NOMO-1 treated with dmso at 0.1 percent for 144 hours (cell line): Measurements from ENCODE around the gene LATS2.

Source experiments
- DNase-seq: peaks from one replicate; lab custom pipeline; 2025; ENCODE audit not compliant: unreplicated experiment; lab: John Stamatoyannopoulos, UW

The LATS2 gene

GRCh38 chr13:21061029-21061763 lies at the start of gene LATS2:
LATS2 (minus strand) TSS chr13:21061586; CDS start chr13:21046026, 15,560 bp downstream.
- DNase-seq: peak; percentile 87

DNA sequence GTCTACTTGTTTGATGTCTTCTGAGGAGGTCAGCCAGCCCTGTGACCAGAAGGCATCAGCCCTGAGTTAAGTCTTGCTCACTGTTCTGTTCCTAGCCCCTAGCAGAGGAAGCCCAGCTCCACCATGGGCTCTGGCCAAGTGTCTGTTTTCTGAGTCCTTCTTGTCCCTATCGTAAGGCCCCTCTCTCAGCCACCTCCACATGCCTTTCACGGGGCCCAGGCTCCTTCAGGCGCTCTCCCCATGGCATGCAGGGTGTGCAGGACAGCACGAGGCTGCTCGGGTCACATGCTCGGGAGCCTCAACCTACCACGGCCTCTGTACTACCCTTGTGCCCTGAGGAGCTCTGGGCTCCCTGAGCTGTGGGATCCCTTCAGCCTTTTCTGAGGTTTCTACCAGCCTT lies 47.8 kb upstream of the LATS2 start:
- DNase-seq: no peak

GRCh38 chr13:21106089-21106488 lies 44.7 kb upstream of the LATS2 start:
- DNase-seq: no peak

GRCh38 chr13:21104199-21105019 lies 43.0 kb upstream of the LATS2 start:
- DNase-seq: no peak

- DNase-seq: no peak
Observed at GRCh38 chr13:21101865-21102576, 40.6 kb upstream of the LATS2 start.

GRCh38 chr13:21100994-21101757 lies 39.8 kb upstream of the LATS2 start:
- no peak for DNase-seq

DNA sequence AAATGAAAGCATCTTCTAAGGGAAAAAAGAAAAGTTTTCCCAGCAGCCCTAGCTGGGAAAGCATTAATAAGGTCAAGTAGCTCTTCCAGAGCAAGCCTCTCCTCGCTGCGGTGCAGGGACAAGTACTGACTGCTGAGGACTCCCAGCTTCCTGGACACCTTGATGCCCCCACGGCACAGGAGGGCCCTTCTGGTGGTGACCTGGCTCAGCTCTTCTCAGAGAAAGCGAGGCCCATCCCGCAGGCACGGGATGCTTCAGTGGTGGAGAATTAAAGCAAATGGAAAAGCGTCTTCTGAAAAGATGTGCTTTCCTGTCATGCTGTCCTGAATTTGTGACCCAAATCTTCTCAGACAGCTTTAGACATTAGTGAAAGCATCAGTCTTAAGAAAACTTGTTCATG lies 38.8 kb upstream of the LATS2 start:
- DNase-seq: no peak

GRCh38 chr13:21095311-21095710 lies 33.9 kb upstream of the LATS2 start:
- DNase-seq: no peak

DNA sequence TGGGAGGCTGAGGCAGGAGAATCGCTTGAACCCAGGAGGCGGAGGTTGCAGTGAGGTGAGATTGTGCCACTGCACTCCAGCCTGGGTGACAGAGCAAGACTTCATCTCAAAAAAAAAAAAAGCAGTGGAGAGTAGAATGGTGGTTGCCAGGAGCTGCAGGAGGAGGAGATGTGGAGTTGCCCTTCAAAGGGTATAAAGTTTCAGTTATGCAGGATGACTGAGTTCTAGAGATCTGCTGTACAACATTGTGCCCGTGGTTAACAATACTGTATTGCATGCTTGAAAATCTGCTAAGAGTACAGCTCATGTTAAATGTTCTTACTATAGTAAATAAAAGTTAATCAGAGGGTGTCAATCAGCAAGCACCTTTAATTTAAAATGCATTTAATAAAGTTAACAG lies 28.4 kb upstream of the LATS2 start:
- no peak for DNase-seq

DNA sequence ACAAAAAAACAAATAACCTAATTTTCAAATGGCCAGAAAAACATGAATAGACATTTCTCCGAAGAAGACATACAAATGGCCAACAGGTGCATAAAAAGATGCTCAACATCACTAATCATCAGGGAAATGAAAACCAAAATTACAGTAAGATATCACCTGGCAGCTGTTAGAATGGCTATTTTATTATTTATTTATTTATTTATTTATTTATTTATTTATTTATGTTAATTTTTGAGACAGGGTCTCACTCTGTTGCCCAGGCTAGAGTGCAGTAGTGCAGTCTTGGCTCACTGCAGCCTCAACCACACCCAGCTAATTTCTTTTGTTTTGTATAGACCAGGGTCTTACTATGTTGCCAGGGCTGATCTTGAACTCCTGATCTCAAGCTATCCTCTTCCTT lies 27.1 kb upstream of the LATS2 start:
- no peak for DNase-seq

- DNase-seq: no peak
Observed at GRCh38 chr13:21086929-21087328, 25.5 kb upstream of the LATS2 start.

DNA sequence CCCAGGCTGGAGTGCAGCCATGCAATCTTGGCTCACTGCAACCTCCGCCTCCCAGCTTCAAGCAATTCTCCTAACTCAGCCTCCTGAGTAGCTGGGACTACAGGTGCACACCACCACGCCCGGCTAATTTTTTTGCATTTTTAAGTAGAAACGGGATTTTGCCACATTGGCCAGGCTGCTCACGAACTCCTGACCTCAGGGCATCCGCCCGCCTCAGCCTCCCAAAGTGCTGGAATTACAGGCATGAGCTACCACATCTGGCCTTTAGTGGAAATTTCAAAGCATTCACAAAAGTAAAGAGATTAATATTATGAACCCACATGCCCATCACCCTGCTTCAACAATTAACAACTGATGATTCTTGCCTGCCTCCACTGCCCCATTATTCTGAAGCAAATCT lies 20.5 kb upstream of the LATS2 start:
- no peak for DNase-seq

DNA sequence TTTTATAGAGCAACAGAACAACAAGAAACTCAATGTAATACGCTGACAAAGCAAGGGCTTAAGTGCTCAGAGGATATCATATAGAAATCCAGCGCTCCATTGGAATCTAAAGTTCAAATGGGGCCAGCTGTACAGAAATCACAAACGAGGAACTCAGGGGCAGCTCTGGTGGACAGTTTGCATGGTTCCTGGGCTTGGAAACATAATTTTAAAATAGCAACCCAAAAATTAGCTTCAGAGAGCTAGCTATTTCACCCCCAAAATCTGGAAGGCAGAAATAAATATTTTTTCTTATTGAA lies 19.2 kb upstream of the LATS2 start:
- DNase-seq: no peak

GRCh38 chr13:21079761-21080592 lies 18.6 kb upstream of the LATS2 start:
- peak; percentile 42 for DNase-seq

GRCh38 chr13:21079221-21079620 lies 17.8 kb upstream of the LATS2 start:
- no peak for DNase-seq

GRCh38 chr13:21078501-21078900 lies 17.1 kb upstream of the LATS2 start:
- DNase-seq: no peak

- DNase-seq: no peak
Observed at GRCh38 chr13:21077788-21078353, 16.5 kb upstream of the LATS2 start.

GRCh38 chr13:21077076-21077787 lies 15.8 kb upstream of the LATS2 start:
- no peak for DNase-seq

GRCh38 chr13:21076253-21076652 lies 14.9 kb upstream of the LATS2 start:
- DNase-seq: no peak
